Measurements from ENCODE around the gene FTSJ1. TPM values are rescaled to one million over a fixed set of nuclear protein-coding genes. Genes with fewer than 3 reads are reported as not detected.

Gene FTSJ1
- total and polyA plus RNA-seq, 2 of the 8 experiments (the other 6 are each of a cell fraction or from before 2014, with no cell fraction given) = 62.4 to 80.4 TPM

DNA sequence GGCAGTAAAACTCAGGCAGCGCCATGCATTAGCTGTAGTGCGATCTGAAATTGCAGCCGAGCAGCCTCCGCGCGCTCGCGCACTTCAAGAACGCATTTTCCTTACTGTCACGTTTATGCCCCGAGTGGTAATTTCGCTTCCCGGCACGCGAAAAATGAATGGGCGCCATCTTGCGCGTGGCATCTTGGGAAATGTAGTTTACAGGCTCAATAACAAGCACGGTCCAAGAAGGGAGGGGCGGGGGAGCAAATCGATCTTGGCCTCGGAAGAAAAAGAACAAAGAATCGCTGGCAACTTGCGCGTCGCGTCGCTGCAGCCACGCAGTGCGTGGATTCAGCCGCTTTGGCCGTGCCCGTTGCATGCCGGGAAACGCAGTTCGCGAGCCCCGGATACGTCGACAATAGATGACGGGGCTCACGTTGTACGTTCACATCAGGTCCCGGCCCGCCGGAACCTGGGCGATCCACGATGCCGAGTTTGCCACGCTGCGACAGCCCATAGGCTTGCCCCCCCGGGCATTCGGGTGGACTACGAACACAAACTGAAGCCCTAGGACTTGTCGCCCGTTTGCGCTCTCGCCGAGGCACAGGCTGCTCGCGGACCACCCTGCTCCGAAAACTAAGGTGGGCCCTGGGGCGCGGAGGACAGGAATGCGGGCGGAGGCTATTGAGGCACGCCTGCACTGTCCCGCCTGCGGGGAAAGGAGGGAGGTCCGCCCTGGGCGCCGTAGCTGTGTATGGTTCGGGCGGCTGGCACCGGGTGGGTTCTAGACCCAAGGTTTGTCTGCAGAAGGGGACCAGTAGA, at the start of gene FTSJ1 (continued):
- TF ChIP-seq CHD7 (IDR thresholded peaks at IDR 0.05; ENCODE audit: insufficient replicate concordance, low read length) (no peak), CBX8 (IDR thresholded peaks at IDR 0.05; ENCODE audit: borderline replicate concordance, low read depth, low read length) (no peak), RBBP5 (IDR thresholded peaks at IDR 0.05; ENCODE audit: borderline replicate concordance, low read depth, low read length) (no peak), KDM4A (IDR thresholded peaks at IDR 0.05; ENCODE audit: low read depth, low read length, severe bottlenecking) (peak; percentile 68), SIN3A (conservative IDR thresholded peaks at IDR 0.05 in 1 of 2, IDR thresholded peaks at IDR 0.05 in 1 of 2; ENCODE audit: low read depth in 1 of 2, low read length in 2 of 2) (peak in 1 of 2 experiments; percentile 61; a peak in 1 of 4 replicates), SIX5 (IDR thresholded peaks at IDR 0.05; ENCODE audit: low read depth, low read length) (peak; percentile 39), KDM5A (IDR thresholded peaks at IDR 0.05; ENCODE audit: low read length) (no peak), ASH2L (IDR thresholded peaks at IDR 0.05; ENCODE audit: low read length) (peak; percentile 43), YY1 (IDR thresholded peaks at IDR 0.05; ENCODE audit: low read depth, low read length) (peak; percentile 95), CREB1 (IDR thresholded peaks at IDR 0.05) (peak; percentile 94)

All from H1 (cell line).